Sigmoid colon (tissue), 3 donors: ENCODE results near the gene ZNF416.

Experiments used
- POLR2A ChIP-seq, 2 donors: fragments of 450-650 bp; IDR thresholded peaks; one replicate each; pipeline ENCODE4 v1.6.1; 2016; ENCODE audit warnings: antibody characterized with exemption in 2 of 2, mild to moderate bottlenecking in 2 of 2, moderate library complexity in 2 of 2
- TF ChIP-seq, protein P1 (sequence below), 4 experiments: fragments of 450-650 bp in 3 of 4; fragments of 200-600 bp in 1 of 4; IDR thresholded peaks; one replicate each; pipeline ENCODE4 v1.5.1; 2016 to 2019; ENCODE audit warnings: antibody characterized with exemption in 4 of 4, mild to moderate bottlenecking in 3 of 4, moderate library complexity in 2 of 4

GRCh38 chr19:57546513-57546912, 32.2 kb downstream of the ZNF416 start:
- TF ChIP-seq, protein P1, sequence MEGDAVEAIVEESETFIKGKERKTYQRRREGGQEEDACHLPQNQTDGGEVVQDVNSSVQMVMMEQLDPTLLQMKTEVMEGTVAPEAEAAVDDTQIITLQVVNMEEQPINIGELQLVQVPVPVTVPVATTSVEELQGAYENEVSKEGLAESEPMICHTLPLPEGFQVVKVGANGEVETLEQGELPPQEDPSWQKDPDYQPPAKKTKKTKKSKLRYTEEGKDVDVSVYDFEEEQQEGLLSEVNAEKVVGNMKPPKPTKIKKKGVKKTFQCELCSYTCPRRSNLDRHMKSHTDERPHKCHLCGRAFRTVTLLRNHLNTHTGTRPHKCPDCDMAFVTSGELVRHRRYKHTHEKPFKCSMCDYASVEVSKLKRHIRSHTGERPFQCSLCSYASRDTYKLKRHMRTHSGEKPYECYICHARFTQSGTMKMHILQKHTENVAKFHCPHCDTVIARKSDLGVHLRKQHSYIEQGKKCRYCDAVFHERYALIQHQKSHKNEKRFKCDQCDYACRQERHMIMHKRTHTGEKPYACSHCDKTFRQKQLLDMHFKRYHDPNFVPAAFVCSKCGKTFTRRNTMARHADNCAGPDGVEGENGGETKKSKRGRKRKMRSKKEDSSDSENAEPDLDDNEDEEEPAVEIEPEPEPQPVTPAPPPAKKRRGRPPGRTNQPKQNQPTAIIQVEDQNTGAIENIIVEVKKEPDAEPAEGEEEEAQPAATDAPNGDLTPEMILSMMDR (IDR thresholded peaks at IDR 0.05), result no peak
- TF ChIP-seq POLR2A (IDR thresholded peaks at IDR 0.05), result no peak
